A549 treated with AZD9567 at 1 μM for 4 hours (cell line): ENCODE measurements around the gene VEZT. TPM values are rescaled to one million over a fixed set of nuclear protein-coding genes. Genes with fewer than 3 reads are reported as not detected.

Source experiments
- total RNA-seq: library from RNA; stranded (reverse); fragments of 200-300 nt; extraction: Qiagen RNA extraction; gene quantifications from 5 replicates; pipeline ENCODE4 v1.2.3, GENCODE V29; 2022; ENCODE audit not compliant: insufficient read depth

The VEZT gene, protein sequence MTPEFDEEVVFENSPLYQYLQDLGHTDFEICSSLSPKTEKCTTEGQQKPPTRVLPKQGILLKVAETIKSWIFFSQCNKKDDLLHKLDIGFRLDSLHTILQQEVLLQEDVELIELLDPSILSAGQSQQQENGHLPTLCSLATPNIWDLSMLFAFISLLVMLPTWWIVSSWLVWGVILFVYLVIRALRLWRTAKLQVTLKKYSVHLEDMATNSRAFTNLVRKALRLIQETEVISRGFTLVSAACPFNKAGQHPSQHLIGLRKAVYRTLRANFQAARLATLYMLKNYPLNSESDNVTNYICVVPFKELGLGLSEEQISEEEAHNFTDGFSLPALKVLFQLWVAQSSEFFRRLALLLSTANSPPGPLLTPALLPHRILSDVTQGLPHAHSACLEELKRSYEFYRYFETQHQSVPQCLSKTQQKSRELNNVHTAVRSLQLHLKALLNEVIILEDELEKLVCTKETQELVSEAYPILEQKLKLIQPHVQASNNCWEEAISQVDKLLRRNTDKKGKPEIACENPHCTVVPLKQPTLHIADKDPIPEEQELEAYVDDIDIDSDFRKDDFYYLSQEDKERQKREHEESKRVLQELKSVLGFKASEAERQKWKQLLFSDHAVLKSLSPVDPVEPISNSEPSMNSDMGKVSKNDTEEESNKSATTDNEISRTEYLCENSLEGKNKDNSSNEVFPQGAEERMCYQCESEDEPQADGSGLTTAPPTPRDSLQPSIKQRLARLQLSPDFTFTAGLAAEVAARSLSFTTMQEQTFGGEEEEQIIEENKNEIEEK
- 52.3 to 68.8 TPM (median 61.6 TPM) in 5 replicates for total RNA-seq

DNA sequence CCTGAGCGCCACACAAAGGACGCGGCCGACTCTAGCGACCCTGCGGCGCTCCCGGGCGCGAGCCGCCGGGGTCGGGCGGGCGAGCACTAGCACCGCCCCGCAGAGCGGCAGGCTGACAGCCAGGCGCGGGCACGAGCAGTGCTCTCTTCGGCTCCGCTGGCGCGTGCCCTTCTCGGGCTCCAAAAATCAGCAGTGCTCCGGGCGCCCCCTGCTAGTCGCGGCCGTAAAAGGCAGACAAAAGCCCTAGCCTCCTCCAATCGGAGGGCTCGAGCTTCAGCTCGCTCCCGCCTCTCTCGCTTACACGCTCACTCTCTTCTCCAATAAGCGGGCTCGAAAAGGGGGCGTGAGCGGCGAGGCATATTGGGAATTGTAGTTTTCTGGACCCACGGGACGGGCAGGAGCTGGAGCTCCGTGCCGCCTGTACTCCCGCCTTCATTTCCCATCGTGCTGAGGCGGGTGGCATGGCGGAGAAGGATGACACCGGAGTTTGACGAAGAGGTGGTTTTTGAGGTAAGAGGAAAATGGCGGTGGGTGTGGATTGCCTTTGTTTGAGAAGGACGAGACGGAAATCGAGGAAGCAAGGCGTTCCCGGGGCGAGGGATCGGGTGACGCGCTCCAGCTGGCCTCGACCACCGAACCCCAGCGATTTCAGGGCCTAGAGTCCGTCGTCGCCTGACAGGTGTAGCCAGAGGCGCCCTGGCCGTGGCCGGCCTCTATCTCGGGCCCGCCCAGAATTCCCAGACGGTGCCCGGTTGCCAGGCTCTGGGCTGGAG is at the start of gene VEZT, which contains the start of gene FGD6:
Gene VEZT (plus strand): TSS at position 431 of the 773 bp plus-strand sequence. CDS start 44 bp downstream, at position 475.
Gene FGD6 (minus strand): TSS at position 91 of the 773 bp plus-strand sequence. CDS start 227 bp downstream, outside the sequence.

Other genes starting within 250 kb of the VEZT start
- 141 to 184 TPM (median 145 TPM) in 5 replicates for gene NDUFA12, start 214.1 kb upstream of the VEZT start, total RNA-seq
- gene NR2C1, start 144.2 kb upstream of the VEZT start, total RNA-seq, result 20.6 to 25.7 TPM (median 23.7 TPM) in 5 replicates
- 9.6 to 14.4 TPM (median 11.7 TPM) in 5 replicates for gene FGD6, start 340 bp upstream of the VEZT start, total RNA-seq